GM12865 (cell line): Measurements from ENCODE around the gene DUOX1.

Experiments used
- DNase-seq: peaks from one replicate; pipeline ENCODE4 v3.0.0; 2010; ENCODE audit warnings: low read depth
- H3K4me3 ChIP-seq: 2 replicates; pipeline ENCODE4 v1.5.1; 2011; ENCODE audit warnings: mild to moderate bottlenecking, low read depth, low read length, control low read depth
- TF ChIP-seq, protein P1 (sequence below): IDR thresholded peaks from 2 replicates; pipeline ENCODE4 v1.5.1; 2011; ENCODE audit warnings: low read length, control low read depth, low read depth, inconsistent platforms; ENCODE audit not compliant: insufficient read depth; ENCODE audit errors: missing control alignments

Gene DUOX1

DNA sequence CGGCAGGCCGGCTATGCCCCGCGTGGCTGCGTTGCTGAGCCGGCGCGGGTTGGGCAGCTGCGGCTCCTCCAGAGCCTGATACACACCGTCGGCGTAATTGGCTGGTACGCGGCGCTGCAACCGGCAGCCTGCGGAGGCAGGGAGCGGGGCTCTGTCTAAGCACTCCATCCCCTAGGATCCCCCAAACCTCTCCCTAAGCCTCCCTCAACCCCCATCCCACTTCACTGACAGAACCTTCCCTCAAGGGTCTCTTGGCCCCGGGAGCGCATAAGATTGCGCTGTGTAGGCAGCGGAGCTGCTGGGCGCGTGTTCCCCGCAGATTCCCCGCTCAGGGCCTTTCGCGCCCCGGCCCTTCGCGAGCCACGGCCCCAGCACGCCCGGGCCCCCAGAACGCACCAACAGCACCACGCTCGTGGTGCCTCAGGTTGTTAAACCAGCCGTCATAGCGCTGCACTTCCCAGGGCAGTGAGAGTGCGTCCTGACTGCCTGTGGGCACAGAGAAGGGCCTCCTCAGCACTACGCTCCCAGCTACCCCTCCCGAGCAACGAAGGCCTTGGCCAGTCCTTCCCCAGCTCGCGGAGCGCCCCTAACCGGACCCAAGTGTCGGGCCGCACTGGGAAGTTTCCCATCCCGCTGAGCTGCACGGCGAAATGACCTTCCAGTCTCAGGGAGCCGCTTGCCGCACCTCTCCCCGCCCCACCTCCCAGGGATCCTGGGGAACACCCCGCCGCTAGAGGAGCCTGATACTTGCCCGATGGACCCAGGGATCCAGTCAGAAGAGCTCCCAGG is 17.0 kb upstream of the DUOX1 start:
- TF ChIP-seq, protein P1, sequence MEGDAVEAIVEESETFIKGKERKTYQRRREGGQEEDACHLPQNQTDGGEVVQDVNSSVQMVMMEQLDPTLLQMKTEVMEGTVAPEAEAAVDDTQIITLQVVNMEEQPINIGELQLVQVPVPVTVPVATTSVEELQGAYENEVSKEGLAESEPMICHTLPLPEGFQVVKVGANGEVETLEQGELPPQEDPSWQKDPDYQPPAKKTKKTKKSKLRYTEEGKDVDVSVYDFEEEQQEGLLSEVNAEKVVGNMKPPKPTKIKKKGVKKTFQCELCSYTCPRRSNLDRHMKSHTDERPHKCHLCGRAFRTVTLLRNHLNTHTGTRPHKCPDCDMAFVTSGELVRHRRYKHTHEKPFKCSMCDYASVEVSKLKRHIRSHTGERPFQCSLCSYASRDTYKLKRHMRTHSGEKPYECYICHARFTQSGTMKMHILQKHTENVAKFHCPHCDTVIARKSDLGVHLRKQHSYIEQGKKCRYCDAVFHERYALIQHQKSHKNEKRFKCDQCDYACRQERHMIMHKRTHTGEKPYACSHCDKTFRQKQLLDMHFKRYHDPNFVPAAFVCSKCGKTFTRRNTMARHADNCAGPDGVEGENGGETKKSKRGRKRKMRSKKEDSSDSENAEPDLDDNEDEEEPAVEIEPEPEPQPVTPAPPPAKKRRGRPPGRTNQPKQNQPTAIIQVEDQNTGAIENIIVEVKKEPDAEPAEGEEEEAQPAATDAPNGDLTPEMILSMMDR = no peak
- H3K4me3 ChIP-seq = no peak overlapping the region
- no peak for DNase-seq

DNA sequence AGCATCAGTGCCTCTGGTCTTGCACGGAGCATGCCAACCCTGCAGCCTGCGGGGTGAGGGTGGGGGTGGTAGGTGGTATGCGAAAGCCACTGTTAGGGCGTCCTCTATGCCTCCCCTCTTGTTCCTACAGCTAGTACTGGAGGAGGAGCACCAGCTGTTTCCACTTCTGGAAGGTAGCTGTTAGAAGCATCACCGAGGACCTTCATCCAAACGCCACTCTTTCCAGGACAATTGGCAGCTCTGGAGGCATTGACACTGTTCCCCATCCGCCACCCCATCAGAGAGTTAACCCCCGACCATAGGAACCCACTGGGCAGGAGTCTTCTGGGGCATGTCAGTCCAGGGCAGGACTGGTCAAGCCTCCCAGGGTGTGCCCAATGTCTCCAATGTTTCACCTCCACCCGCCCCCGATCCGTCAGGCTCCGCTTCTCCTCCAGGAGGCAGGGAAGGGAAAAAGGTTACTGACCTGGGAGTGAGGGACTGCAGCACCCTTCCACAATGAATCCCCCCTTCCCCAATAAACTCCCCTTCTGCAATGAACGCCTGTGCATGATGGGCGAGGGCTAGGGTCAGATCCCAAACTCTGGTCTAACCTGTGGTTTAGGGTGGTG is 16.3 kb upstream of the DUOX1 start:
- no peak overlapping the region for H3K4me3 ChIP-seq
- TF ChIP-seq, protein P1 = no peak
- DNase-seq = no peak

DNA sequence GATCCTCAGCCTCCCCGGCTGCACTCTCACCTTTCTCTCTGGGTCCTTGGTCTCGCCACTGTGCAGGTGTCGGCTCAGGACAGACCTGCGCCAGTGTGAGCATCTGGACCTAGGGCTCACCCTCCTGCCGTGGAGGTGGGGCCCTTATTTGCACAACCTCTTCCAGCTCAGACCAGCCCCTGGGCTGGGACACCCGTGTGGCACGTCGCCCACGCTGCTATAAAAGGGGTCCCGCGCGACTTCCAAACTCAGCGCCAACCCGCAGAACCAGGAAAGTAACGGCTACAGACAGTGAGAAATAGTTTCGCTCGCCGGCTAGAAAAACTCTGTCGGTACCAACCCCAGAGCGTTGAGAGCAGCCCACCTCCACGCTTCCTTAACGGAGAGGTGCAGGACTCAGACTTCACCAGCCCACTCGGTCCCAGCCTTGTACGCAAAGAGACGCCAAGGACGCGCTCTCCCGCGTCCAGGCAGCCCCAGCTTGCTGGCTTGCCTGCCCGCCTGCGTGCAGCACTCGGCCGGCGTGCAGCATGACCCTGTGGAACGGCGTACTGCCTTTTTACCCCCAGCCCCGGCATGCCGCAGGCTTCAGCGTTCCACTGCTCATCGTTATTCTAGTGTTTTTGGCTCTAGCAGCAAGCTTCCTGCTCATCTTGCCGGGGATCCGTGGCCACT is 15.6 kb upstream of the DUOX1 start, which contains the start of the genes DUOX2 and DUOXA2:
Gene DUOX2, minus strand, starts transcription at position 97 of the 675 bp plus-strand sequence. CDS start 761 bp downstream, outside the sequence.
Gene DUOXA2, plus strand, starts transcription at position 251 of the 675 bp plus-strand sequence. Its CDS starts 280 bp downstream, at position 531.
- no peak for DNase-seq
- TF ChIP-seq, protein P1 = no peak
- no peak within 1 kb of the TSS for H3K4me3 ChIP-seq

DNA sequence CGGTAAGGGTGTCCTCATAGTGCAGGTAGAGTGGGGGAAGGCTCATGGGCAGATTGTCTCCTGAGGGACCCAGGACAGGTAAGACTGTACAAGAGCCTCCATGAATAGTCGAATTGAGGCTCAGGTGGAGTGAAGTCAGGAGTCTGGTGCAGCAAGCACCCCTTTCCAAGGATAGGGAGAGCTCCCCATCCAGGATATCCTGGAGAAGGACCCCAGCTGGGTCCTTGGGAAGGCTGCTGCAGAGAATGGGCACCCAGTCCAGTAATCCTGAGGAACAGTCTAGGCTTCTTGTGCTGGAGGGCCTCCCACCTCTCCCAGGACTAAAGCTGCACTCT is 15.1 kb upstream of the DUOX1 start:
- DNase-seq = no peak
- H3K4me3 ChIP-seq = no peak overlapping the region
- TF ChIP-seq, protein P1 = no peak

DNA sequence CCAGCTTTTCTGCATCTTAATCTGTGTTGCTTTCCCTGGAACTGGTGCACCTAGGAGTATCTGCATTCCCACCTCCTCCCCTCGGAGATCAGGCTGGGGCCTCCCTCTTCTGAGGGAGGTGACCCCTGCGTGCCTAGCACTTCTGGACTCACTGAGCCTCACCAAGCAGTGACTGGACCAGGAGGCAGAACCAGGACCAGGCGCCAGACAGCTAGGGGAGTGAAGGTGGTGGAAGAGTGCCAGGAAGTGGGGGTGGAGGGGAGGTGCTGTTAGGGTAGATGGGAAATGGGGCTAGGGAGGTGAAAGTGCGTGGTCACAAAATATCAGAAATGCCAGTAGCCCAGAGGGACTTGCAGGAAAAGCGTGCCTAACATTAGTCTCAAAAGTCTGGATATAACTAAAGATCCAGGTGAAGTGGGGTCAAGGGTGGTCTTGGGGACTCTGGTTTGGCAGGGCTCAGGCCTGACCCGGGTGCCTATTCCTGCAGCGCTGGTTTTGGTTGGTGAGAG is 14.4 kb upstream of the DUOX1 start:
- no peak overlapping the region for H3K4me3 ChIP-seq
- TF ChIP-seq, protein P1 = no peak
- DNase-seq = no peak

DNA sequence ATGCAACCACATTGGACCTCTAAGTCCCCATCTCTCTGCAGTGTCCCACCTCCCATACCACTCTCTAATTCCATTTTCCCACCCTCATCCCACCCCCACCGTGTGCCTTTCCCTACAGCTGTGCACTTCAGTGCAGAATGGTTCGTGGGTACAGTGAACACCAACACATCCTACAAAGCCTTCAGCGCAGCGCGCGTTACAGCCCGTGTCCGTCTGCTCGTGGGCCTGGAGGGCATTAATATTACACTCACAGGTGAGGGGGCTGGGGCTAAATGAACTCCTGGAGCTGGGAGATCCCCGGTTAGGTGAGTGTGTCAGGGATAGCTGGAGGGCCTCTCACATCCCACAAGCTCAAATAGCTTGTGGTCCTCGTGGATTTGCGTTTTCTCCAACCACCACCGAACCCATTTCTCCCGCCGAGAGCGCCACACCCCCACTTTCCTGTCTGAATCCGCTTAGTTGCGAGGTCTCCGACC is 13.8 kb upstream of the DUOX1 start:
- TF ChIP-seq, protein P1 = no peak
- DNase-seq = no peak

More for the DNA sequence above, 13.8 kb upstream of the DUOX1 start:
- H3K4me3 ChIP-seq = no peak overlapping the region
